Vagina (tissue), 2 donors: ENCODE measurements around the gene MYO1H. TPM values are rescaled to one million over a fixed set of nuclear protein-coding genes. Genes with fewer than 3 reads are reported as not detected.

ENCODE experiments used
- DNase-seq, 2 donors: peaks; one replicate each; pipeline ENCODE4 v3.0.0-alpha.2; 2017; ENCODE audit errors: extremely low spot score in 2 of 2
- H3K27ac ChIP-seq: fragments of 200-600 bp; sonication (generic); one replicate; pipeline ENCODE4 v1.5.1; 2019
- H3K27me3 ChIP-seq: fragments of 200-600 bp; sonication (generic); one replicate; pipeline ENCODE4 v1.5.1; 2019
- H3K36me3 ChIP-seq, 2 donors: fragments of 200-600 bp; sonication (generic); one replicate each; pipeline ENCODE4 v1.5.1; 2017 to 2019
- H3K4me1 ChIP-seq: fragments of 200-600 bp; sonication (generic); one replicate; pipeline ENCODE4 v1.5.1; 2019
- H3K4me3 ChIP-seq, 2 donors: fragments of 200-600 bp; sonication (generic); 1 replicate in 1 of 2; 2 replicates in 1 of 2; pipeline ENCODE4 v1.5.1; 2016 to 2019
- H3K9me3 ChIP-seq: fragments of 200-600 bp; sonication (generic); one replicate; pipeline ENCODE4 v1.5.1; 2019
- POLR2A ChIP-seq, 2 donors: fragments of 450-650 bp; IDR thresholded peaks; one replicate each; pipeline ENCODE4 v1.6.1; 2017; ENCODE audit warnings: antibody characterized with exemption in 2 of 2, mild to moderate bottlenecking in 2 of 2, moderate library complexity in 2 of 2
- POLR2AphosphoS5 ChIP-seq, 2 donors: sonication (generic); formaldehyde crosslinking; IDR thresholded peaks; one replicate each; pipeline ENCODE4 v1.9.0; 2017; ENCODE audit warnings: antibody characterized with exemption in 2 of 2, mild to moderate bottlenecking in 2 of 2, low read depth in 1 of 2; ENCODE audit not compliant: insufficient read depth in 1 of 2
- intact Hi-C: fragments of 100-400 bp; cut with DNase I; formaldehyde crosslinking; loops from one replicate; pipeline ENCODE4 v1.15.1; 2023
- total RNA-seq: library from RNA; depleted of rRNA; stranded (reverse); fragments of >200 nt; gene quantifications from one replicate; pipeline ENCODE4 v1.2.3, GENCODE V29; 2016
- TF ChIP-seq, protein P1 (sequence below), 3 experiments: fragments of 450-650 bp in 2 of 3; fragments of 200-600 bp in 1 of 3; sonication (generic) in 1 of 3; IDR thresholded peaks; one replicate each; pipeline ENCODE4 v1.5.1; 2017 to 2019; ENCODE audit warnings: antibody characterized with exemption in 3 of 3, mild to moderate bottlenecking in 2 of 3, moderate library complexity in 2 of 3

Gene MYO1H
- total RNA-seq, 1 donor from 2014 or later = not detected

- TF ChIP-seq POLR2AphosphoS5 (IDR thresholded peaks at IDR 0.05; ENCODE audit: insufficient read depth in 1 of 2, low read depth in 1 of 2) = no peak
- TF ChIP-seq POLR2A (IDR thresholded peaks at IDR 0.05) = no peak
- TF ChIP-seq, protein P1, sequence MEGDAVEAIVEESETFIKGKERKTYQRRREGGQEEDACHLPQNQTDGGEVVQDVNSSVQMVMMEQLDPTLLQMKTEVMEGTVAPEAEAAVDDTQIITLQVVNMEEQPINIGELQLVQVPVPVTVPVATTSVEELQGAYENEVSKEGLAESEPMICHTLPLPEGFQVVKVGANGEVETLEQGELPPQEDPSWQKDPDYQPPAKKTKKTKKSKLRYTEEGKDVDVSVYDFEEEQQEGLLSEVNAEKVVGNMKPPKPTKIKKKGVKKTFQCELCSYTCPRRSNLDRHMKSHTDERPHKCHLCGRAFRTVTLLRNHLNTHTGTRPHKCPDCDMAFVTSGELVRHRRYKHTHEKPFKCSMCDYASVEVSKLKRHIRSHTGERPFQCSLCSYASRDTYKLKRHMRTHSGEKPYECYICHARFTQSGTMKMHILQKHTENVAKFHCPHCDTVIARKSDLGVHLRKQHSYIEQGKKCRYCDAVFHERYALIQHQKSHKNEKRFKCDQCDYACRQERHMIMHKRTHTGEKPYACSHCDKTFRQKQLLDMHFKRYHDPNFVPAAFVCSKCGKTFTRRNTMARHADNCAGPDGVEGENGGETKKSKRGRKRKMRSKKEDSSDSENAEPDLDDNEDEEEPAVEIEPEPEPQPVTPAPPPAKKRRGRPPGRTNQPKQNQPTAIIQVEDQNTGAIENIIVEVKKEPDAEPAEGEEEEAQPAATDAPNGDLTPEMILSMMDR (IDR thresholded peaks at IDR 0.05) = no peak
- no peak for DNase-seq
- Histone ChIP-seq H3K4me3 (no peak overlapping the region), H3K27ac (no peak overlapping the region), H3K27me3 (no peaks in the 10 kb centered on the region), H3K9me3 (no peaks in the 10 kb centered on the region), H3K4me1 (peaks cover 8% of the 10 kb centered on the region), H3K36me3 (no peaks in the 10 kb centered on the region)
- intact Hi-C loops = no loop called here
Observed at GRCh38 chr12:109382031-109382430, 34.3 kb downstream of the MYO1H start.

- no peak overlapping the region for H3K4me3 ChIP-seq
Observed at GRCh38 chr12:109383240-109383639, 35.5 kb downstream of the MYO1H start.

DNA sequence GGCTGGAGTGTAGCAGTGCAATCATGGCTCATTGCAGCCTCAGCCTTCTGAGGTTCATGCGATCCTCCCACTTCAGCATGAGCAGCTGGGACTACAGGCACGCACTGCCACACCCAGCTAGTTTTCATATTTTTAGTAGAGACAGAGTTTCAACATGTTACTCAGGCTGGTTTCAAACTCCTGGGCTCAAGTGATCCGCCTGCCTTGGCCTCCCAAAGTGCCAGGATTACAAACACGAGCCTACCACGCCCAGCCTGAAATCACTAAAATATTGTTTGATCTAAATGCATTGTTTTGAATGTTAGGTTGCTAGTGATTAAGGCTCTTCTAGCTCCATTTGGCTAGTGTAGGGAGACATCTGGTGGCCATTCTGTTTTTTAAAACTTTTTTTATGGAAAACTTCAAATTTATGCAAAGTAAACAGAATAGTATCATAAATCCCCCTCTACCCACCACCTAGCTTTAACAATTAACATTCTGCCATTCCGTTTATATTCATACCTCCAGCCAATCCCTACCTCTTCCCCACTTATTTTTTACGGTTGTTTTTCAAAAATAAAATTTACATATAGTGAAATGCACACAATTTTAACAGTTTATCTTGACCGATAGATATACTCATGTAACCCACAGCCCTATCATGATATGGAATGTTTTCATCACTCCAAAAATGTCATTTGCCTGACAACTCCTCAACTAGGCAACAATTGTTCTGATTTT lies 37.8 kb downstream of the MYO1H start:
- Histone ChIP-seq H3K4me3 (no peak overlapping the region), H3K36me3 (no peaks in the 10 kb centered on the region), H3K27ac (peak overlapping the region; percentile 36), H3K4me1 (peaks cover 8% of the 10 kb centered on the region), H3K27me3 (no peaks in the 10 kb centered on the region), H3K9me3 (no peaks in the 10 kb centered on the region)
- no peak for DNase-seq
- intact Hi-C loops = loop anchor here (5.0 kb wide), 1 partner anchor 118 kb away; no protein-coding TSS in a partner anchor
- TF ChIP-seq, protein P1 (IDR thresholded peaks at IDR 0.05) = peak; percentile 35 to 57 (median 56)
- TF ChIP-seq POLR2AphosphoS5 (IDR thresholded peaks at IDR 0.05; ENCODE audit: insufficient read depth in 1 of 2, low read depth in 1 of 2) (peak in 1 of 2 donors; percentile 38), POLR2A (IDR thresholded peaks at IDR 0.05) (no peak)

More at GRCh38 chr12:109383240-109383639, 35.5 kb downstream of the MYO1H start:
- intact Hi-C loops = no loop called here
- H3K9me3 ChIP-seq = no peaks in the 10 kb centered on the region
- DNase-seq = no peak
- peaks cover 8% of the 10 kb centered on the region for H3K4me1 ChIP-seq
- H3K27ac ChIP-seq = no peak overlapping the region
- H3K27me3 ChIP-seq = no peaks in the 10 kb centered on the region
- H3K36me3 ChIP-seq = no peaks in the 10 kb centered on the region
- TF ChIP-seq, protein P1 (IDR thresholded peaks at IDR 0.05) = no peak
- no peak for TF ChIP-seq POLR2A (IDR thresholded peaks at IDR 0.05)
- no peak for TF ChIP-seq POLR2AphosphoS5 (IDR thresholded peaks at IDR 0.05; ENCODE audit: insufficient read depth in 1 of 2, low read depth in 1 of 2)

GRCh38 chr12:109386059-109386433 lies 38.3 kb downstream of the MYO1H start:
- H3K4me3 ChIP-seq = no peak overlapping the region
- no peaks in the 10 kb centered on the region for H3K9me3 ChIP-seq
- intact Hi-C loops = loop anchor here (5.0 kb wide), 1 partner anchor 119 kb away; no protein-coding TSS in a partner anchor
- no peaks in the 10 kb centered on the region for H3K27me3 ChIP-seq
- H3K4me1 ChIP-seq = peaks cover 8% of the 10 kb centered on the region
- no peaks in the 10 kb centered on the region for H3K36me3 ChIP-seq
- TF ChIP-seq, protein P1 (IDR thresholded peaks at IDR 0.05) = no peak
- TF ChIP-seq POLR2AphosphoS5 (IDR thresholded peaks at IDR 0.05; ENCODE audit: insufficient read depth in 1 of 2, low read depth in 1 of 2) (no peak), POLR2A (IDR thresholded peaks at IDR 0.05) (no peak)
- no peak overlapping the region for H3K27ac ChIP-seq
- DNase-seq = no peak
